Glutamatergic neuron (in vitro differentiated cells): Measurements from ENCODE around the gene C1orf87. TPM values are rescaled to one million over a fixed set of nuclear protein-coding genes. Genes with fewer than 3 reads are reported as not detected.

Experiments used
- DNase-seq: peaks from one replicate; pipeline ENCODE4 v3.0.0; 2022
- H3K27ac Mint-ChIP-seq: one replicate; pipeline ENCODE4 v1.8.0; 2020; ENCODE audit warnings: mild to moderate bottlenecking, mixed read lengths, inconsistent platforms; ENCODE audit not compliant: unreplicated experiment
- H3K27me3 Mint-ChIP-seq: one replicate; pipeline ENCODE4 v1.8.0; 2020; ENCODE audit warnings: mild to moderate bottlenecking, moderate library complexity, mixed read lengths, inconsistent platforms; ENCODE audit not compliant: unreplicated experiment
- H3K36me3 Mint-ChIP-seq: one replicate; pipeline ENCODE4 v1.8.0; 2020; ENCODE audit warnings: mild to moderate bottlenecking, mixed read lengths, inconsistent platforms; ENCODE audit not compliant: unreplicated experiment
- H3K4me1 Mint-ChIP-seq: one replicate; pipeline ENCODE4 v1.8.0; 2020; ENCODE audit warnings: mild to moderate bottlenecking, low read depth, mixed read lengths, inconsistent platforms; ENCODE audit not compliant: unreplicated experiment
- H3K4me3 Mint-ChIP-seq: one replicate; pipeline ENCODE4 v1.8.0; 2020; ENCODE audit warnings: mild to moderate bottlenecking, mixed read lengths, inconsistent platforms; ENCODE audit not compliant: unreplicated experiment
- H3K9me3 Mint-ChIP-seq: one replicate; pipeline ENCODE4 v1.8.0; 2020; ENCODE audit warnings: mild to moderate bottlenecking, moderate library complexity, mixed read lengths, inconsistent platforms; ENCODE audit not compliant: unreplicated experiment
- CTCF ChIP-seq: fragments of 200-600 bp; sonication (generic); IDR thresholded peaks from one replicate; pipeline ENCODE4 v1.5.0; 2021; ENCODE audit not compliant: partially characterized antibody, unreplicated experiment
- total RNA-seq: library from RNA; stranded (reverse); fragmentation: NEBNext Ultra II Directional; extraction: Animal tissue kit (Norgen Biotek cat#: 25700); gene quantifications from one replicate; pipeline ENCODE4 v1.2.1, GENCODE V29; 2021; ENCODE audit not compliant: unreplicated experiment

The C1orf87 gene
- total RNA-seq, 1 donor from 2014 or later, result not detected

DNA sequence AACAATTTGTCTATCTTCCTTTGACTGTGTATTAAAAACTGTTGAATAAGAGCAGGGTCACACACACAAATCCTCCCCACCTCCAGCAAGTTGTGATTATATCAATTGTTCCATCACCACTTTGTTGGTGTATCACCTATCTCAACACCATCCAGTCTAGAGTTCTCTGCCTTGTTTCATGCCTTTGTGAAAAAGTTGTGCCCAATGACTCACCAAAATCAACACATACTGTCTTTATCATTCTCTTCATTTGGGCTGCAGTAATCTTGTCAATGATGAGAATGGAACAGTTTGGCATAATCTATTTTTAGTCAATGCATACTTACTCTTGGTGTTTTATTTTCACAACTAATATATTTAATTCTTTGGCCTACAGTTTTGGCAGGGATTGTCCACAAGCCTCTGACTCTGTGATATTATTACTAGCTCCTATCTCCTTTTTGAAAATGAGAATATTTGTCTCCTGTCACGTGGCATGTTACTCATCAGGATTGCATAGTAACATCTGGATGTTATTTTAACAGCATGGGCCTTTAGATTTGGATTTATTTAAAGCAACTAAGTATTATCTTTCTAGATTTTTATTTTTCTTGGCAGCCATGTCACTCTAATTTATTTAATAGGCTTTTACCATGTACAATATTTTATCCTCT, 5.1 kb downstream of the C1orf87 start:
- no peaks in the 10 kb centered on the region for H3K27me3 Mint-ChIP-seq

GRCh38 chr1:60066001-60066400, 7.6 kb downstream of the C1orf87 start:
- H3K27ac Mint-ChIP-seq, result no peak overlapping the region
- DNase-seq, result no peak
- no peaks in the 10 kb centered on the region for H3K27me3 Mint-ChIP-seq
- H3K9me3 Mint-ChIP-seq, result peaks cover 3% of the 10 kb centered on the region
- H3K4me1 Mint-ChIP-seq, result no peaks in the 10 kb centered on the region
- no peak for TF ChIP-seq CTCF
- peaks cover 7% of the 10 kb centered on the region for H3K36me3 Mint-ChIP-seq
- no peak overlapping the region for H3K4me3 Mint-ChIP-seq

More for the DNA sequence above, 5.1 kb downstream of the C1orf87 start:
- no peak for DNase-seq
- no peak for TF ChIP-seq CTCF
- Mint-ChIP-seq H3K9me3 (peaks cover 3% of the 10 kb centered on the region), H3K27ac (no peak overlapping the region), H3K4me1 (no peaks in the 10 kb centered on the region), H3K36me3 (peaks cover 5% of the 10 kb centered on the region), H3K4me3 (no peak overlapping the region)

DNA sequence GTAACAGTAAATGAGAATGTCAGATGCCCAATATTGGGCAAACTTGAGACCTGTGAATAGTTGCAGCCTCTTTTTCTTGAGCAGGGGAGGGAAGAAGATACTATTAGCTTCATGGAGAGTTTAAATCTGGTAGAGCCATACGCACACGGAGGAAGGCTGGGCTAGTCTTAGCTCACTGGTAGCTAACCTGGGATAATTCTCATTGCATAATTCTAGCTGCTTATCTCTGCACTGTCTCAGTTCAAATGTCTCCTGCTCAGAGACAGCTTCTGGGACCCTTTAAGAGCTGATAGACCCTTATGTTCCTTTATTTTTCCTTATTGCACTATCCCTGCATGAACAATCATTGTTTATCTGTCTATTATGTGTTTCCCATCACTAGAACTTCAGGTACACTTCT, 8.4 kb downstream of the C1orf87 start:
- Mint-ChIP-seq H3K4me3 (no peak overlapping the region), H3K4me1 (no peaks in the 10 kb centered on the region), H3K36me3 (peaks cover 7% of the 10 kb centered on the region), H3K9me3 (peaks cover 3% of the 10 kb centered on the region), H3K27me3 (no peaks in the 10 kb centered on the region), H3K27ac (no peak overlapping the region)
- no peak for TF ChIP-seq CTCF
- no peak for DNase-seq

DNA sequence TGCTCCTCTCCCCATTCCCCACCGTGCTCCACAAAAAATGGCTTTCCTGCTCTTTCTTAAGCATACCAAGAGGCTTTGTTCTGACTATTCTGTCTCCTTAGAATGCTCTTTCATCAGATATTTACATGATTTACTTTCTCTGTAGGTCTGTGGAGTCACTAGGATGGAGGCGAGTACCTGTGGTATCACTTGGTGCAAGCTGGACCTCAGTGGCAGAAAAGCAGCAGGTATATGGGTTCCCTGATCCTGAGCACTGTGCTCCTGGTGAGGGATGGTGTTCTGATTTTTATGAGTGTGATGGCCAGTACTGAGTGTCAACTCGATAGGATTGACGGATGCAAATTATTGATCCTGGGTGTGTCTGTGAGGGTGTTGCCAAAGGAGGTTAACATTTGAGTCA, 10.0 kb downstream of the C1orf87 start:
- no peak for TF ChIP-seq CTCF
- Mint-ChIP-seq H3K27ac (no peak overlapping the region), H3K36me3 (peaks cover 7% of the 10 kb centered on the region), H3K4me3 (no peak overlapping the region), H3K9me3 (peaks cover 3% of the 10 kb centered on the region), H3K4me1 (no peaks in the 10 kb centered on the region), H3K27me3 (no peaks in the 10 kb centered on the region)
- no peak for DNase-seq

DNA sequence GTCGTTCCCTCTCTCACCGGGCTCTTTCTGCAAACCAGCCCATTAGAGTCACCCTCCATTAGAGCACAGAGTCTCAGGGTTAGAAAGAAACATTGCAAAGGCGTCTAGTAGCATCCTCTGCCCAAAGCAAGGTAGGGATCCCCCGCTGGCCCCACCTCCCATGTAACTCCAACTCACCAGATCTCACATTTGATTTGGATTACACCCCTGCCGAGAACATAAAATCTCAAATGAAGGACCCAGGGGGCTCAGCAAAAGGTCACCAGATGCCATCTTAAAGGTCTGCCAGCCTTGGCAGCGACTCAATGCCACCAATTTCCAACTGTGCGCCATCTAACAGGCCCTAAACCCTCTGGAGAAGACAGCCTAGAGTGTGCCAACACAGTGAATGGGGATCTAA, 14.1 kb downstream of the C1orf87 start:
- no peak overlapping the region for H3K4me3 Mint-ChIP-seq
- no peak for DNase-seq
- no peak overlapping the region for H3K27ac Mint-ChIP-seq
- no peaks in the 10 kb centered on the region for H3K27me3 Mint-ChIP-seq
- no peaks in the 10 kb centered on the region for H3K4me1 Mint-ChIP-seq
- H3K36me3 Mint-ChIP-seq, result peaks cover 7% of the 10 kb centered on the region
- peaks cover 3% of the 10 kb centered on the region for H3K9me3 Mint-ChIP-seq
- no peak for TF ChIP-seq CTCF
